ENCODE measurements around the gene SH3BP5L.

DNA sequence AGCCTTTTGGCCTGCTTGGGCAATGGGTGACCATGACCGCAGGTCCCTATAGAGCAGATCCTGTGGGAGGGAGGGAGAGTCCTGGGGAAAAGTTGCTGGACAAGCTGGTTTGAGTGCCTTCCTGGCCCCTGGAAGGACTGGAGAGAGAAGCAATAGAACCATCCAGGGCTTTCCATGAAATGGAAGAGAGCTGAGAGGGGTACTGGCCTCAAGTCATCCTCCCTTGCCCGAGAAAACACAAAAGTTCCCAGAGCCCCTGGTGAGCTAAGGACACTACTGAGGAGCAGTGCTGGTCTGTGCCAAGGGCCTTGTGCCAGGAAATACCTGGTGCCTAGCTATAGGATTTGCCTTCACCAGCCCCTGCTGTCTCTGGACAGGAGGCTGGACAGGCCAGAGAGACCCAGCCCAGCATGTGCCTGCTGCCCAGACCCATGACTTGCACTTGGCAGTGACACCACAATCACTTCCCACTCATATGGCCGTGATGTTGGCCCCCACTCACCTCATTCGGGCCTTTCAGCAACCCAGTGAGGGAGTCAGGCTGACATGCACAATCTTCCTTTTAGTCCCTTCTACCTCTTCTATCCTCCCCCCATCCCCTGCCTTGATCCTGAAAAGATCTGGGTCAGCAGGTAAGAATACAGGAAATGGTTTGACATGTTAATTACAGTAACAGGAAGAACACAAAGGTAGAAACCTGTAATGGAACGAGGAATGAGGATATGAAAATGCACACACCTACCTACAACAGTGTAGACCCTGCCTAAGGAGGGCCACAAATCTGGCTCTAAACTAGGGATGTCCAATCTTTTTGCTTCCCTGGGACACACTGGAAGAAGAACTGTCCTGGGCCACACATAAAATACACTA lies 7.0 kb downstream of the SH3BP5L start:
- TF ChIP-seq, protein P1, sequence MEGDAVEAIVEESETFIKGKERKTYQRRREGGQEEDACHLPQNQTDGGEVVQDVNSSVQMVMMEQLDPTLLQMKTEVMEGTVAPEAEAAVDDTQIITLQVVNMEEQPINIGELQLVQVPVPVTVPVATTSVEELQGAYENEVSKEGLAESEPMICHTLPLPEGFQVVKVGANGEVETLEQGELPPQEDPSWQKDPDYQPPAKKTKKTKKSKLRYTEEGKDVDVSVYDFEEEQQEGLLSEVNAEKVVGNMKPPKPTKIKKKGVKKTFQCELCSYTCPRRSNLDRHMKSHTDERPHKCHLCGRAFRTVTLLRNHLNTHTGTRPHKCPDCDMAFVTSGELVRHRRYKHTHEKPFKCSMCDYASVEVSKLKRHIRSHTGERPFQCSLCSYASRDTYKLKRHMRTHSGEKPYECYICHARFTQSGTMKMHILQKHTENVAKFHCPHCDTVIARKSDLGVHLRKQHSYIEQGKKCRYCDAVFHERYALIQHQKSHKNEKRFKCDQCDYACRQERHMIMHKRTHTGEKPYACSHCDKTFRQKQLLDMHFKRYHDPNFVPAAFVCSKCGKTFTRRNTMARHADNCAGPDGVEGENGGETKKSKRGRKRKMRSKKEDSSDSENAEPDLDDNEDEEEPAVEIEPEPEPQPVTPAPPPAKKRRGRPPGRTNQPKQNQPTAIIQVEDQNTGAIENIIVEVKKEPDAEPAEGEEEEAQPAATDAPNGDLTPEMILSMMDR (IDR thresholded peaks at IDR 0.05) = no peak
- TF ChIP-seq EZH2 (IDR thresholded peaks at IDR 0.05; ENCODE audit: borderline replicate concordance, insufficient read depth, low read depth, low read length, poor library complexity, severe bottlenecking) = no peak

Measured in B cell (primary cell).